ENCODE results near the gene KRT20.

- TF ChIP-seq CTCF (IDR thresholded peaks at IDR 0.05) = peak; percentile 71 to 83 (median 78)
- TF ChIP-seq POLR2A (IDR thresholded peaks at IDR 0.05) = no peak
Measured at GRCh38 chr17:40909351-40909750, 24.3 kb upstream of the KRT20 start.
